H1 (cell line): Measurements from ENCODE around the gene OAT. TPM values are rescaled to one million over a fixed set of nuclear protein-coding genes. Genes with fewer than 3 reads are reported as not detected.

Experiments
- CTCF ChIA-PET: fragments of 300-600 bp; sonication (Branson Sonifier 250); formaldehyde crosslinking; loops from one replicate; lab custom pipeline; 2021; ENCODE audit not compliant: partially characterized antibody; lab: Charles Lee
- POLR2A ChIA-PET: fragments of 300-600 bp; sonication (Branson Sonifier 250); formaldehyde crosslinking; loops from one replicate; lab custom pipeline; 2021; ENCODE audit warnings: inconsistent platforms; ENCODE audit not compliant: partially characterized antibody; lab: Charles Lee
- DNase-seq, 2 experiments: peaks; one replicate each; pipeline versions ENCODE4 v3.0.0 to v3.0.0-alpha.2; 2010 to 2022; ENCODE audit warnings: low spot score in 2 of 2, low read depth in 1 of 2, mixed read lengths in 1 of 2
- FAIRE-seq: peaks from 2 replicates; lab custom pipeline; 2011; peaks lifted over from hg19 to GRCh38; lab: Jason Lieb, UNC
- H2AFZ ChIP-seq: 2 replicates; pipeline ENCODE4 v1.8.1; 2012; ENCODE audit warnings: low read length, inconsistent platforms
- H2AK5ac ChIP-seq: 2 replicates; pipeline ENCODE4 v1.6.1; 2013; ENCODE audit warnings: low read depth, low read length
- H2BK120ac ChIP-seq: replicated peaks from 2 replicates; pipeline ENCODE3; 2013; ENCODE audit warnings: low read depth, low read length, inconsistent platforms
- H2BK12ac ChIP-seq: 2 replicates; pipeline ENCODE4 v1.6.1; 2013; ENCODE audit warnings: low read depth, low read length
- H2BK15ac ChIP-seq: 2 replicates; pipeline ENCODE4 v1.6.1; 2013; ENCODE audit warnings: low read length
- H2BK20ac ChIP-seq: 2 replicates; pipeline ENCODE4 v1.6.1; 2013; ENCODE audit warnings: low read length
- H2BK5ac ChIP-seq: 2 replicates; pipeline ENCODE4 v1.6.1; 2013; ENCODE audit warnings: low read depth, low read length
- H3K14ac ChIP-seq: 2 replicates; pipeline ENCODE4 v1.6.1; 2013; ENCODE audit warnings: inconsistent platforms; ENCODE audit not compliant: insufficient read length
- H3K18ac ChIP-seq: 2 replicates; pipeline ENCODE4 v1.6.1; 2013; ENCODE audit warnings: low read length; ENCODE audit errors: extremely low read depth
- H3K23ac ChIP-seq: 2 replicates; pipeline ENCODE4 v1.6.1; 2013; ENCODE audit warnings: inconsistent platforms; ENCODE audit not compliant: insufficient read length
- H3K23me2 ChIP-seq: 2 replicates; pipeline ENCODE4 v1.6.1; 2013; ENCODE audit warnings: low read depth, low read length
- H3K27ac ChIP-seq: 2 replicates; pipeline ENCODE4 v1.6.1; 2011; ENCODE audit warnings: low read depth, low read length, inconsistent platforms
- H3K27me3 ChIP-seq, 4 experiments: replicated peaks in 1 of 4; 1 replicate in 1 of 4; 2 replicates in 3 of 4; pipeline versions ENCODE4 v1.6.1 to v1.8.1; 2011 to 2013; ENCODE audit warnings: low read length in 3 of 4, mild to moderate bottlenecking in 3 of 4, inconsistent platforms in 2 of 4, mixed read lengths in 2 of 4, moderate library complexity in 1 of 4; ENCODE audit not compliant: control insufficient read depth in 3 of 4, insufficient read depth in 3 of 4; ENCODE audit errors: extremely low read depth in 1 of 4
- H3K36me3 ChIP-seq, 4 experiments: 2 replicates each; pipeline versions ENCODE4 v1.6.1 to v1.8.1; 2011 to 2013; ENCODE audit warnings: mild to moderate bottlenecking in 4 of 4, low read length in 3 of 4, moderate library complexity in 2 of 4, control low read depth in 1 of 4, inconsistent platforms in 1 of 4; ENCODE audit not compliant: insufficient read depth in 4 of 4, control insufficient read depth in 2 of 4
- H3K4ac ChIP-seq: replicated peaks from 2 replicates; pipeline ENCODE3; 2013; ENCODE audit warnings: low read length, low read depth, mixed read lengths, inconsistent platforms; ENCODE audit not compliant: insufficient read length
- H3K4me1 ChIP-seq, 4 experiments: replicated peaks in 1 of 4; 1 replicate in 1 of 4; 2 replicates in 3 of 4; pipeline versions ENCODE4 v1.6.1 to v1.8.1; 2011 to 2013; ENCODE audit warnings: low read length in 3 of 4, inconsistent platforms in 2 of 4, mixed read lengths in 1 of 4; ENCODE audit not compliant: insufficient read depth in 4 of 4, control insufficient read depth in 3 of 4
- H3K4me2 ChIP-seq, 2 experiments: 2 replicates each; pipeline versions ENCODE4 v1.6.1 to v1.8.1; 2011 to 2013; ENCODE audit warnings: low read depth in 2 of 2, low read length in 2 of 2, control low read depth in 1 of 2, inconsistent platforms in 1 of 2, mild to moderate bottlenecking in 1 of 2; ENCODE audit not compliant: insufficient read depth in 1 of 2
- H3K4me3 ChIP-seq, 4 experiments: fragments of 200-600, 300-600 bp in 1 of 4; sonication (generic), shearing (Covaris generic), sonication (Bioruptor Twin) in 1 of 4; 2 replicates each; pipeline versions ENCODE4 v1.5.1 to v1.8.1; 2011 to 2016; ENCODE audit warnings: low read length in 4 of 4, low read depth in 3 of 4, control low read depth in 2 of 4, inconsistent platforms in 2 of 4, mild to moderate bottlenecking in 2 of 4, mixed read lengths in 1 of 4, moderate library complexity in 1 of 4; ENCODE audit not compliant: insufficient read depth in 2 of 4; ENCODE audit errors: extremely low read depth in 1 of 4
- H3K56ac ChIP-seq: replicated peaks from 2 replicates; pipeline ENCODE3; 2013; ENCODE audit warnings: low read depth, mild to moderate bottlenecking, mixed read lengths, low read length, inconsistent platforms; ENCODE audit not compliant: insufficient read length
- H3K79me1 ChIP-seq: 2 replicates; pipeline ENCODE4 v1.6.1; 2013; ENCODE audit warnings: low read depth, low read length, control low read depth
- H3K79me2 ChIP-seq, 2 experiments: 2 replicates each; pipeline versions ENCODE4 v1.6.1 to v1.8.1; 2012 to 2013; ENCODE audit warnings: low read length in 2 of 2, mild to moderate bottlenecking in 2 of 2, inconsistent platforms in 1 of 2; ENCODE audit not compliant: insufficient read depth in 2 of 2, control insufficient read depth in 1 of 2
- H3K9ac ChIP-seq, 4 experiments: replicated peaks in 1 of 4; 1 replicate in 1 of 4; 2 replicates in 3 of 4; pipeline versions ENCODE4 v1.6.1 to v1.8.1; 2011 to 2013; ENCODE audit warnings: low read depth in 3 of 4, low read length in 3 of 4, control low read depth in 2 of 4, mild to moderate bottlenecking in 2 of 4, moderate library complexity in 2 of 4, inconsistent platforms in 1 of 4; ENCODE audit errors: extremely low read depth in 1 of 4
- H3K9me3 ChIP-seq, 2 experiments: 2 replicates each; pipeline versions ENCODE4 v1.6.1 to v1.8.1; 2012 to 2013; ENCODE audit warnings: mild to moderate bottlenecking in 2 of 2, moderate library complexity in 2 of 2, control low read depth in 1 of 2, inconsistent platforms in 1 of 2, low read depth in 1 of 2, low read length in 1 of 2, mixed read lengths in 1 of 2; ENCODE audit not compliant: insufficient read depth in 2 of 2
- H4K20me1 ChIP-seq, 2 experiments: replicated peaks in 1 of 2; 2 replicates each; pipeline versions ENCODE3 to v1.8.1; 2011 to 2013; ENCODE audit warnings: inconsistent platforms in 2 of 2, low read length in 2 of 2, mild to moderate bottlenecking in 1 of 2; ENCODE audit not compliant: insufficient read depth in 2 of 2, control insufficient read depth in 1 of 2
- H4K5ac ChIP-seq: 2 replicates; pipeline ENCODE4 v1.6.1; 2013; ENCODE audit warnings: low read length, low read depth, mixed read lengths, inconsistent platforms; ENCODE audit not compliant: insufficient read length
- H4K8ac ChIP-seq: 2 replicates; pipeline ENCODE4 v1.8.0; 2013; ENCODE audit warnings: mild to moderate bottlenecking, moderate library complexity, low read length, inconsistent platforms; ENCODE audit not compliant: insufficient read depth; ENCODE audit errors: extremely low read depth
- H4K91ac ChIP-seq: replicated peaks from 2 replicates; pipeline ENCODE3; 2013; ENCODE audit warnings: low read length, mixed read lengths, inconsistent platforms; ENCODE audit not compliant: insufficient read length
- NANOG ChIP-seq: IDR thresholded peaks from 2 replicates; pipeline ENCODE4 v1.6.1; 2011; ENCODE audit warnings: low read length, low read depth, mild to moderate bottlenecking, inconsistent platforms; ENCODE audit not compliant: insufficient read depth, poor library complexity, severe bottlenecking
- TEAD4 ChIP-seq: IDR thresholded peaks from 2 replicates; pipeline ENCODE4 v1.6.1; 2012; ENCODE audit warnings: low read depth, low read length, inconsistent platforms, mixed read lengths
- WGBS, 2 experiments: shearing (Covaris generic) in 1 of 2; methylation state at CpG; one replicate each; pipeline versions ENCODE4 v1.1.6 to v1.1.7; 2013 to 2015; ENCODE audit warnings: low lambda C conversion rate in 2 of 2, mixed read lengths in 2 of 2, inconsistent platforms in 1 of 2, low coverage in 1 of 2, missing lambda C conversion rate in 1 of 2; ENCODE audit not compliant: insufficient replicate concordance in 2 of 2, insufficient coverage in 1 of 2, insufficient read length in 1 of 2; ENCODE audit errors: extremely low coverage in 1 of 2, missing lambda C conversion rate in 1 of 2; 5-methylcytosine and 5-hydroxymethylcytosine counted together
- polyA plus RNA-seq, 7 experiments: library from polyadenylated mRNA; depleted of rRNA in 3 of 7; stranded (reverse) in 5 of 7; unstranded in 2 of 7; fragments of >200 nt in 5 of 7; fragments of 200-250 nt in 2 of 7; gene quantifications; 1 replicate in 5 of 7; 2 replicates in 1 of 7; 4 replicates in 1 of 7; pipeline versions ENCODE4 v1.2.1 to v1.2.3, GENCODE V29; 2011 to 2013; ENCODE audit warnings: missing spikeins in 2 of 7, mixed read lengths in 2 of 7
- total RNA-seq: library from RNA; stranded (reverse); fragmentation: NEBNext Ultra II Directional; extraction: Animal tissue kit (Norgen Biotek cat#: 25700); gene quantifications from 2 replicates; pipeline ENCODE4 v1.2.1, GENCODE V29; 2021

The OAT gene
- total and polyA plus RNA-seq, 2 of the 8 experiments (the other 6 are each of a cell fraction or from before 2014, with no cell fraction given), result 67.8 to 121 TPM

GRCh38 chr10:124465003-124465776, 46.5 kb upstream of the OAT start:
- H4K91ac ChIP-seq, result peak overlapping the region; percentile 83
- 83% methylated on average over 17 of the region's 17 CpGs; no CpG with 5 or more reads in 1 of the 2 experiments for WGBS, 2 experiments
- no peak overlapping the region for H3K4me3 ChIP-seq
- no peak overlapping the region for H3K27ac ChIP-seq
- H2BK12ac ChIP-seq, result peak overlapping the region; percentile 13; the same call in 1 of the 2 replicates
- no peak overlapping the region for H2AFZ ChIP-seq
- H3K27me3 ChIP-seq, result no peaks in the 10 kb centered on the region
- no peak overlapping the region for H3K4ac ChIP-seq
- peaks cover 3% of the 10 kb centered on the region for H3K79me1 ChIP-seq
- H3K4me1 ChIP-seq, result peaks cover 19 to 46% (median 27%) of the 10 kb centered on the region in 4 experiments
- no peaks in the 10 kb centered on the region for H3K9me3 ChIP-seq
- no peak overlapping the region for H3K18ac ChIP-seq
- FAIRE-seq (no peak), DNase-seq (no peak)
- peaks cover 5% of the 10 kb centered on the region; the same call in 1 of the 2 replicates for H3K23me2 ChIP-seq
- H2BK120ac ChIP-seq, result no peak overlapping the region
- ChIA-PET POLR2A (interaction anchor here (0.8 to 2.9 kb wide), 10 partner anchors 9 to 112 kb away, joined by 3 to 20 read pairs (median 4); partner anchors contain the start of gene OAT), CTCF (interaction anchor here (0.5 to 1.3 kb wide), 6 partner anchors 11 to 1438 kb away, joined by 3 to 4 read pairs (median 3); no protein-coding TSS in a partner anchor)
- no peak overlapping the region for H3K14ac ChIP-seq
- peak overlapping the region; percentile 51; the same call in 1 of the 2 replicates for H2BK20ac ChIP-seq
- H3K4me2 ChIP-seq, result peak overlapping the region in 1 of 2 experiments; percentile 57; a peak in 1 of 4 replicates
- no peak overlapping the region; the same call in 1 of the 2 replicates for H2BK15ac ChIP-seq
- H2BK5ac ChIP-seq, result peak overlapping the region; percentile 21; the same call in 1 of the 2 replicates
- no peak overlapping the region for H3K56ac ChIP-seq
- TF ChIP-seq NANOG (no peak), TEAD4 (peak; percentile 65)
- H3K79me2 ChIP-seq, result peaks cover 0 to 15% of the 10 kb centered on the region in 2 experiments; a peak in 2 of 4 replicates
- no peak overlapping the region for H3K9ac ChIP-seq
- no peaks in the 10 kb centered on the region for H3K36me3 ChIP-seq
- no peak overlapping the region for H2AK5ac ChIP-seq
- no peak overlapping the region for H3K23ac ChIP-seq
- H4K20me1 ChIP-seq, result peaks cover 0 to 4% of the 10 kb centered on the region in 2 experiments
- H4K8ac ChIP-seq, result no peak overlapping the region
- no peak overlapping the region for H4K5ac ChIP-seq
